HCT116 (cell line): ENCODE data around the gene RGCC. TPM values are rescaled to one million over a fixed set of nuclear protein-coding genes. Genes with fewer than 3 reads are reported as not detected.

ENCODE experiments used
- ATAC-seq: fragments of 200-7000 bp; cut with Tn5 transposase; 2 replicates; pipeline ENCODE4 v1.9.1; 2020; ENCODE audit warnings: mild to moderate bottlenecking, moderate library complexity
- BruUV-seq: library from RNA; stranded (reverse); fragments of 400-500 nt; replicated peaks from 2 replicates; lab custom pipeline; 2021; lab: Mats Ljungman, UMichigan
- CTCF ChIA-PET: fragments of 300-600 bp; sonication (Branson Sonifier 250); formaldehyde crosslinking; loops from one replicate; lab custom pipeline; 2021; ENCODE audit warnings: antibody characterized with exemption; lab: Charles Lee
- POLR2A ChIA-PET: fragments of 300-600, 350-600 bp; sonication (Branson Sonifier 250); formaldehyde crosslinking; loops from one replicate; lab custom pipeline; 2021; ENCODE audit warnings: antibody characterized with exemption; lab: Charles Lee
- RAD21 ChIA-PET, 2 experiments: fragments of 300-600 bp; sonication (Branson Sonifier 250); formaldehyde crosslinking; loops; one replicate each; lab custom pipeline; 2023; ENCODE audit warnings: low total read pairs in 2 of 2; ENCODE audit not compliant: uncharacterized antibody in 2 of 2, unreplicated experiment in 2 of 2, low non-redundant PET in 1 of 2; lab: Charles Lee
- DNase-seq: peaks from one replicate; pipeline ENCODE4 v3.0.0-alpha.2; 2010; ENCODE audit warnings: low read depth, low spot score
- H2AFZ ChIP-seq: fragments of 200-600 bp; shearing (Covaris generic), sonication (generic); 2 replicates; pipeline ENCODE4 v1.6.1; 2017; ENCODE audit warnings: low read depth, mixed run types, mixed read lengths, antibody characterized with exemption, low read length; ENCODE audit not compliant: poor library complexity, severe bottlenecking
- H3K27ac ChIP-seq: 2 replicates; pipeline ENCODE4 v1.5.1; 2012; ENCODE audit warnings: low read depth, low read length
- H3K27me3 ChIP-seq: fragments of 200-600 bp; sonication (generic); 2 replicates; pipeline ENCODE4 v1.6.1; 2016; ENCODE audit warnings: mixed run types, low read length, mixed read lengths; ENCODE audit not compliant: insufficient read depth
- H3K36me3 ChIP-seq, 2 experiments: fragments of 200-500 bp in 1 of 2; fragments of 200-600 bp in 1 of 2; sonication (Bioruptor generic) in 1 of 2; sonication (generic) in 1 of 2; 2 replicates each; pipeline versions ENCODE4 v1.5.1 to v1.6.1; 2014 to 2016; ENCODE audit warnings: low read length in 2 of 2, inconsistent platforms in 1 of 2, mixed read lengths in 1 of 2, mixed run types in 1 of 2; ENCODE audit not compliant: insufficient read depth in 2 of 2, control insufficient read depth in 1 of 2
- H3K4me1 ChIP-seq, 2 experiments: fragments of 200-600 bp in 1 of 2; sonication (generic) in 1 of 2; 2 replicates each; pipeline versions ENCODE4 v1.5.1 to v1.6.1; 2012 to 2017; ENCODE audit warnings: low read length in 2 of 2, inconsistent platforms in 1 of 2, mild to moderate bottlenecking in 1 of 2, mixed read lengths in 1 of 2, mixed run types in 1 of 2, moderate library complexity in 1 of 2; ENCODE audit not compliant: insufficient read depth in 2 of 2, control insufficient read depth in 1 of 2
- H3K4me2 ChIP-seq: fragments of 200-600 bp; sonication (generic); 2 replicates; pipeline ENCODE4 v1.6.1; 2017; ENCODE audit warnings: mixed run types, low read length, mixed read lengths
- H3K4me3 ChIP-seq, 2 experiments: fragments of 200-600 bp in 1 of 2; sonication (generic) in 1 of 2; replicated peaks in 1 of 2; 2 replicates each; pipeline ENCODE4 v1.5.1; 2011 to 2016; ENCODE audit warnings: low read length in 2 of 2, control low read depth in 1 of 2, low read depth in 1 of 2, mild to moderate bottlenecking in 1 of 2, mixed read lengths in 1 of 2, mixed run types in 1 of 2
- H3K79me2 ChIP-seq: fragments of 200-600 bp; sonication (generic); 2 replicates; pipeline ENCODE4 v1.6.1; 2017; ENCODE audit warnings: mild to moderate bottlenecking, mixed run types, low read length, moderate library complexity, mixed read lengths; ENCODE audit not compliant: insufficient read depth
- H3K9ac ChIP-seq: fragments of 200-600 bp; sonication (generic); 2 replicates; pipeline ENCODE4 v1.6.1; 2016; ENCODE audit warnings: low read length, mixed read lengths
- H3K9me2 ChIP-seq: fragments of 200-600 bp; sonication (generic), shearing (Covaris generic); 2 replicates; pipeline ENCODE4 v1.6.1; 2017; ENCODE audit warnings: mixed run types, mild to moderate bottlenecking, moderate library complexity; ENCODE audit not compliant: insufficient read depth
- H3K9me3 ChIP-seq, 2 experiments: fragments of 200-500 bp in 1 of 2; fragments of 200-600 bp in 1 of 2; sonication (Bioruptor generic) in 1 of 2; sonication (generic) in 1 of 2; 2 replicates each; pipeline ENCODE4 v1.6.1; 2014 to 2017; ENCODE audit warnings: low read length in 2 of 2, mixed read lengths in 2 of 2, inconsistent platforms in 1 of 2, low read depth in 1 of 2, mild to moderate bottlenecking in 1 of 2, mixed run types in 1 of 2, moderate library complexity in 1 of 2; ENCODE audit not compliant: control insufficient read depth in 1 of 2, insufficient read depth in 1 of 2
- H4K20me1 ChIP-seq: fragments of 200-600 bp; sonication (generic), shearing (Covaris generic); 2 replicates; pipeline ENCODE4 v1.6.1; 2017; ENCODE audit warnings: mixed run types, mild to moderate bottlenecking, moderate library complexity; ENCODE audit not compliant: insufficient read depth
- CEBPB ChIP-seq: IDR thresholded peaks from 2 replicates; pipeline ENCODE4 v1.6.1; 2012; ENCODE audit warnings: low read depth
- ELF1 ChIP-seq: IDR thresholded peaks from 2 replicates; pipeline ENCODE4 v1.6.1; 2012; ENCODE audit warnings: low read depth, borderline replicate concordance
- FOSL1 ChIP-seq: IDR thresholded peaks from 2 replicates; pipeline ENCODE4 v1.6.1; 2012; ENCODE audit warnings: low read depth
- JUND ChIP-seq: IDR thresholded peaks from 2 replicates; pipeline ENCODE4 v1.6.1; 2012
- MAX ChIP-seq: IDR thresholded peaks from 2 replicates; pipeline ENCODE4 v1.6.1; 2012
- RAD21 ChIP-seq: IDR thresholded peaks from 2 replicates; pipeline ENCODE4 v1.6.1; 2012; ENCODE audit warnings: low read depth, mild to moderate bottlenecking
- SP1 ChIP-seq: IDR thresholded peaks from 2 replicates; pipeline ENCODE4 v1.6.1; 2012; ENCODE audit warnings: low read depth
- TCF7L2 ChIP-seq: IDR thresholded peaks from 2 replicates; pipeline ENCODE4 v1.7.0; 2011; ENCODE audit warnings: borderline replicate concordance, inconsistent platforms; ENCODE audit not compliant: insufficient read depth, insufficient read length; ENCODE audit errors: extremely low read depth
- ZBTB33 ChIP-seq: IDR thresholded peaks from 2 replicates; pipeline ENCODE4 v1.6.1; 2011; ENCODE audit warnings: mild to moderate bottlenecking, low read length, moderate library complexity; ENCODE audit not compliant: insufficient replicate concordance; ENCODE audit errors: extremely low read depth
- ZNF274 ChIP-seq: fragments of 200-500 bp; sonication (Bioruptor generic); IDR thresholded peaks from 2 replicates; pipeline ENCODE4 v1.6.1; 2014; ENCODE audit warnings: mild to moderate bottlenecking, low read depth, low read length, inconsistent platforms
- intact Hi-C: fragments of 100-400 bp; cut with micrococcal nuclease; formaldehyde crosslinking; loops from 2 replicates; pipeline ENCODE4 v1.10.0; 2022
- total RNA-seq: library from RNA; stranded (reverse); gene quantifications from one replicate; pipeline ENCODE4 v1.2.1, GENCODE V29; 2021; ENCODE audit not compliant: unreplicated experiment
- TF ChIP-seq, protein P1 (sequence below): IDR thresholded peaks from 2 replicates; pipeline ENCODE4 v1.6.1; 2012; ENCODE audit warnings: low read depth
- TF ChIP-seq, protein P2 (sequence below), 3 experiments: fragments of 200-600 bp in 1 of 3; sonication (generic) in 1 of 3; IDR thresholded peaks in 2 of 3; conservative IDR thresholded peaks in 1 of 3; 2 replicates each; pipeline ENCODE4 v1.5.1; 2012 to 2017; ENCODE audit warnings: low read depth in 2 of 3, low read length in 2 of 3, antibody characterized with exemption in 1 of 3, borderline replicate concordance in 1 of 3, control low read depth in 1 of 3, mild to moderate bottlenecking in 1 of 3, mixed read lengths in 1 of 3, mixed run types in 1 of 3, moderate library complexity in 1 of 3; ENCODE audit not compliant: insufficient read depth in 1 of 3

RGCC gene
- total RNA-seq, 1 experiment from 2014 or later: 3.2 TPM

DNA sequence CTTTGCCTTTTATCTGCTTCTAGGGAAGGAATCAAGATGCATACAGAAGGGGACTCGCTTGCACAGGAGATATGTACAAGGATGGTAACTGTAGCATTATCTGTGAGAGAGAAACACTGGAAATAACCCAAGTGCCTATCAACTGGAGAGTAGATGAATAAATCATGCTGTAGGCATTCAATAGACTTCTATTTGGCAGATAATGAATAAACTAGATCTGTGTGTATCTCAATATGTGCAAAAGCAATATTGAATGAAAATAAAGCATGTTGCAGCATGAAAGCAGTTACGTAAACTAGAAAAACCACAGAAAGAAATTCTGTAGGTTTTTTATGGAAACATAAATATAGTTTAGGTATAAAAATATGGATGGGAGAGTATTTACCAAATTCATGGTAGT is 38.6 kb upstream of the RGCC start:
- ChIA-PET POLR2A (no interaction called here), RAD21 (no interaction called here), CTCF (no interaction called here)
- H2AFZ ChIP-seq: no peak overlapping the region
- no peaks in the 10 kb centered on the region for H3K9me3 ChIP-seq
- H3K4me2 ChIP-seq: no peak overlapping the region
- H3K9ac ChIP-seq: no peak overlapping the region
- H3K4me3 ChIP-seq: no peak overlapping the region
- no peaks in the 10 kb centered on the region for H3K79me2 ChIP-seq
- intact Hi-C loops: no loop called here
- no peak for ATAC-seq
- no peaks in the 10 kb centered on the region for H3K27me3 ChIP-seq
- no peaks in the 10 kb centered on the region for H3K36me3 ChIP-seq
- no TSS peak for BruUV-seq
- no peaks in the 10 kb centered on the region for H3K4me1 ChIP-seq
- H3K27ac ChIP-seq: no peak overlapping the region
- no peak for DNase-seq
- no peak for TF ChIP-seq CEBPB
- TF ChIP-seq RAD21: no peak
- TF ChIP-seq TCF7L2: no peak
- TF ChIP-seq, protein P1, sequence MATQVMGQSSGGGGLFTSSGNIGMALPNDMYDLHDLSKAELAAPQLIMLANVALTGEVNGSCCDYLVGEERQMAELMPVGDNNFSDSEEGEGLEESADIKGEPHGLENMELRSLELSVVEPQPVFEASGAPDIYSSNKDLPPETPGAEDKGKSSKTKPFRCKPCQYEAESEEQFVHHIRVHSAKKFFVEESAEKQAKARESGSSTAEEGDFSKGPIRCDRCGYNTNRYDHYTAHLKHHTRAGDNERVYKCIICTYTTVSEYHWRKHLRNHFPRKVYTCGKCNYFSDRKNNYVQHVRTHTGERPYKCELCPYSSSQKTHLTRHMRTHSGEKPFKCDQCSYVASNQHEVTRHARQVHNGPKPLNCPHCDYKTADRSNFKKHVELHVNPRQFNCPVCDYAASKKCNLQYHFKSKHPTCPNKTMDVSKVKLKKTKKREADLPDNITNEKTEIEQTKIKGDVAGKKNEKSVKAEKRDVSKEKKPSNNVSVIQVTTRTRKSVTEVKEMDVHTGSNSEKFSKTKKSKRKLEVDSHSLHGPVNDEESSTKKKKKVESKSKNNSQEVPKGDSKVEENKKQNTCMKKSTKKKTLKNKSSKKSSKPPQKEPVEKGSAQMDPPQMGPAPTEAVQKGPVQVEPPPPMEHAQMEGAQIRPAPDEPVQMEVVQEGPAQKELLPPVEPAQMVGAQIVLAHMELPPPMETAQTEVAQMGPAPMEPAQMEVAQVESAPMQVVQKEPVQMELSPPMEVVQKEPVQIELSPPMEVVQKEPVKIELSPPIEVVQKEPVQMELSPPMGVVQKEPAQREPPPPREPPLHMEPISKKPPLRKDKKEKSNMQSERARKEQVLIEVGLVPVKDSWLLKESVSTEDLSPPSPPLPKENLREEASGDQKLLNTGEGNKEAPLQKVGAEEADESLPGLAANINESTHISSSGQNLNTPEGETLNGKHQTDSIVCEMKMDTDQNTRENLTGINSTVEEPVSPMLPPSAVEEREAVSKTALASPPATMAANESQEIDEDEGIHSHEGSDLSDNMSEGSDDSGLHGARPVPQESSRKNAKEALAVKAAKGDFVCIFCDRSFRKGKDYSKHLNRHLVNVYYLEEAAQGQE: no peak
- no peak for TF ChIP-seq SP1
- TF ChIP-seq ZNF274: no peak
- no peak for TF ChIP-seq MAX
- TF ChIP-seq, protein P2, sequence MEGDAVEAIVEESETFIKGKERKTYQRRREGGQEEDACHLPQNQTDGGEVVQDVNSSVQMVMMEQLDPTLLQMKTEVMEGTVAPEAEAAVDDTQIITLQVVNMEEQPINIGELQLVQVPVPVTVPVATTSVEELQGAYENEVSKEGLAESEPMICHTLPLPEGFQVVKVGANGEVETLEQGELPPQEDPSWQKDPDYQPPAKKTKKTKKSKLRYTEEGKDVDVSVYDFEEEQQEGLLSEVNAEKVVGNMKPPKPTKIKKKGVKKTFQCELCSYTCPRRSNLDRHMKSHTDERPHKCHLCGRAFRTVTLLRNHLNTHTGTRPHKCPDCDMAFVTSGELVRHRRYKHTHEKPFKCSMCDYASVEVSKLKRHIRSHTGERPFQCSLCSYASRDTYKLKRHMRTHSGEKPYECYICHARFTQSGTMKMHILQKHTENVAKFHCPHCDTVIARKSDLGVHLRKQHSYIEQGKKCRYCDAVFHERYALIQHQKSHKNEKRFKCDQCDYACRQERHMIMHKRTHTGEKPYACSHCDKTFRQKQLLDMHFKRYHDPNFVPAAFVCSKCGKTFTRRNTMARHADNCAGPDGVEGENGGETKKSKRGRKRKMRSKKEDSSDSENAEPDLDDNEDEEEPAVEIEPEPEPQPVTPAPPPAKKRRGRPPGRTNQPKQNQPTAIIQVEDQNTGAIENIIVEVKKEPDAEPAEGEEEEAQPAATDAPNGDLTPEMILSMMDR (IDR thresholded peaks at IDR 0.05 in 2 of 3, conservative IDR thresholded peaks at IDR 0.05 in 1 of 3; ENCODE audit: borderline replicate concordance in 1 of 3, insufficient read depth in 1 of 3, low read depth in 2 of 3, low read length in 2 of 3): no peak
- TF ChIP-seq FOSL1: no peak
- no peak for TF ChIP-seq ELF1
- TF ChIP-seq ZBTB33: no peak
- TF ChIP-seq JUND: no peak
- H3K9me2 ChIP-seq: no peaks in the 10 kb centered on the region
- H4K20me1 ChIP-seq: no peaks in the 10 kb centered on the region
